ENCODE measurements around the gene ZNF644.
"Not testable (repeated sequence)": the region's sequence is repeated elsewhere in the genome, so short reads cannot be mapped to it uniquely, and the experiment has no call there.

The ZNF644 gene

DNA sequence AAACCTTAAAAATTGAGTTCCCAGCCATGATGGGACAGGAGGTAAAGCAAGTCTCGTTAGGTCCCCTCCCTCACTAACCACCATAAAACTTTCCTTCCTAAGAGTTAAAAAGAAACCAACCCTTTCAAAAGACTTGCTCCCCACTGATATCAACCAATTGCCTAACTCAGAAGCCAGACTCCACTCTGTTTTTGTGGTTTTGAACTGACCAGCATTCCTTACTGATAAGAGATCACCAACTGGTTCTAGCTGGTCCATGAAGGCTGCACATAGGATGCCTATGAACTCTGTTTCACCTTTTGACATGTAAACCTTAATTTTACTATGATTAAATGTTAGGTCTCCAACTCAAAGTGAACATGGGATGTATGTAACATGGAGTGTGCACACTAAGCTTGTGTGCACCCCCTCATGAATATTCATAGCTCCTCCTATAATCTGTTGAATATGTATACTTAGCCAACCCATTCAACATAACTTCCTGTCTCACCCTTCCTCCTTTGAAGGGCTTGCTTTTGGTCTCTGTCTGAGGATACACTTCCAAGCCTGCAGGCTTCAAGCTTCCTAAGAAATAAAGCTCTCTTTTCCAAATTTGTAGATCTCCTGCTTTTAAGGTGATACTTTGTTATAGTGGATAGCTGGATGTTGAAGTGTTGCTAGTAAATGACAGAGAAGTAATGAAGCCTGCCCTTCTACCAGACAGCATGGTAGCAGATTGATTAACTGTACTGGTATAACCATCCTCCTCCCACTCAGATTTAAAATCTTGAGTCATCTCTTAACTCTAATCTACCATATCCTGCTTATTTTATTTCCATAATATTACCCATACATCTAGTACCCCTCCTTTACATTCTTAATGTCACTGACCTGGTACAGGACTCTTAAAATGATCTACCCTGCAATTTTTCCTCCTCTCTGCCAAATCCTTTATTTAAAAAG is 95.6 kb downstream of the ZNF644 start:
- DNase-seq (ENCODE audit: low read depth), result no peak

DNA sequence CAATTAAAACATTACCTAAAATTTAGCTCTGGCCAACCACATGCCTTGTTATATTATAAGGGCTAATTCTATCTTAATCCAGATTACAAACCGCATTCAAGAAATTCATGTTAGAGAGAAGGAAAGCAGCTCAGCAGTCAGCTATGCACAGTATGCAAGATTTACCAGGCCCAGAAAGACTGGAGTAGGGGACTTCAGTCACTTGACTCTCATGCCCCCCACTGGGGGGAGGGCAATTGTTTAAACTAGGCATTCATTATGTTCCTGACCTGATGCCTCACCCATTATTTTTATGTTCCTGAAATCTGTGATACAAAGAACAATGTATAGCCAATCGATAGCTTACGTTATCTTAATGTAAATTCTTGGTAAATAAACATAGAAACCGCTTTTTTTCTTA is 96.9 kb downstream of the ZNF644 start:
- no peak for DNase-seq (ENCODE audit: low read depth)

DNA sequence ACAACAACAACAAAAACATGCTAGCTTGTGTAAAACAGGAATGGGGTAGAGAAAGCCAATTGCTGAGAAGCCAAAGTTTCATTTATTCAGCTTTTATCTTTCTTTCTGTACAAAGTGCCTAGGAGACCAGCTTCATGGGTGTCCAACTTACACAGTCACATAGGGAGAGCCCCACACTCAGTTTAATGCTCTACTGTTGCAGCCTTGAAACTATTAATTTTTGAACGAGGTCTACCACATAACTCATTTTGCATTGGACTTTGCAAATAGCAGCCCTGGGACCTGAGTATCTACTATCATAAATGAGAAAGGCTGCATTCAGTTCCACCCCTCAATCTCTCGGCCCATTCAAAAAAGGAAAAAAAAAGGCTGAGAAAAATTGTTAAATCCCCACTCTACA is 98.8 kb downstream of the ZNF644 start:
- DNase-seq (ENCODE audit: low read depth), result no peak

DNA sequence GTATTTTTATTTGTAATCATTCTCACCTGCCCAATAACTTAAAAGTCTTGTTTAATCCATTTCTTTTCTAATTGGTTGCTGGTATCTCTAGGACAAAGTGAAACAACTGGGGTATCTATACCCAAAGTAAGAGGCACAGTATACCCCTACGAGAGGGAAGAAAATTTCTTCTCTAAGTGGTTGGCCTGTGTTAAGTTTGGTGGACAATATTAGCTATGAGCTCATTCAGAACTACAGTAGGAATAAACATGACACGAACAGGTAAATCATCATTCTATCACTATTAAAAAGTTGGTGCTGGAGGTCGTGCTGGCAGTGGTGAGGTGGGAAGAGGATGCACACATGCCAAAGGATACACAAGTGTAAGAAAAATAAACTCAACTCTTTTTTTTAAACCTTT is 99.6 kb downstream of the ZNF644 start:
- no peak for DNase-seq (ENCODE audit: low read depth)

DNA sequence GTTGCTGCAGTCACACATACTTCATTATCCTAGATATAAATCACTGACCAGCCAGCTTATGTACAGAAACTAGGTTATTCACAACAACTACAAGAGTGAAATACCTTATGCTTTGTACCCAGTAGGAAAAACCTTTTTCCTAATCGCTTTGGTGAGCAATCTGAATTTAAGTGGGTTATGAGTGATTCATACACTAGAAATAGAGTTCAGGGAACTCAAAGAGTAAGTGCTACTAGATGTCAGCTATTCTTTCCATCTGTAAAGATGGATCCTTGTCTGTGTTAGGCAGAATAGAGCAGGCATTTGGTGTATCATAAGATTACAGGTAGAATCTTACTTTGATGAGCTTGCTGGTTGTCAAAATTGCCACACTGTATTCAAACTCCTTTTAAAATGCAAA is 101.9 kb downstream of the ZNF644 start:
- no peak for DNase-seq (ENCODE audit: low read depth)

DNA sequence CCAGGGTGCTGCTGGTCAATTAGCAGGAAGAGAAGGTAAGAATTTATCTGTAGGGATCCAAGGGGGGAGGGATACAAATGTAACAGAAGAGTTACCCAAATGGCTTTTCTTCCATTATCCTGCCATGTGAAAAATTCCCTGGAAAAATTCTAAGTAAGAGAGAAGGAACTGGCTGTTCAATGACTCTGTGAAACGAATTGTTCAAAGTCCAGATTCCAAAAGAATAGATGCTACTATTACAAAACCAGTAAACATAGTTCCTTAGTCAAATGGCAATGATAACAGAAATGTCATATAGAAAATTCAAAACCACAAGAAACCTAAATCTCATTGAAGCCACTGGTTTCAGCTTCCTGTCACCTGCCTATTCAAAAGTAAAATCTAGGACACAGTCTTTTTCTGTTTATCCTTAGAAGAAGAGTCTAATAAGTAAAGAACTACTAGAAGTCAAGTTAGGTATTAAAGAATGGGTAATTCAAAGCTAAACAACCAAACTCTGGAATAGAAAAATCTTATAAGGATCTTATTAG is 102.6 kb downstream of the ZNF644 start:
- DNase-seq (ENCODE audit: low read depth), result no peak

DNA sequence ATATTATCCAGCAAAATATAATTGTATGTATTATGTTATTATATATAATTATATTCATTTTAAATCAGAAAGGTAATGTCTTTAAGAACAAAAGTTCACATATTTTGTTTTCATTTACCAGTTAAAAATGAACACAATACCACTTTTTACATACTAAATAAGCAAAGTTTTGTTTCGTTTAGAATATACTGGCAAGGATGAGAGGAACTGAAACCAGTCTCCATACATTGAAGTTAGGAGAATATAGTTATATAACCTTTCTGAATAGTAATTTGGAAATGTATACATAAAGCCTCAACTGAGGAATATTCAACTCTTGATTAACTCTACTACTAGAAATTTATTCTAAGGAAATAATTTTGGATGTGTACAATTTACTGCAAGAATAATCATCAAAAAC is 110.5 kb downstream of the ZNF644 start:
- DNase-seq (ENCODE audit: low read depth), result no peak

DNA sequence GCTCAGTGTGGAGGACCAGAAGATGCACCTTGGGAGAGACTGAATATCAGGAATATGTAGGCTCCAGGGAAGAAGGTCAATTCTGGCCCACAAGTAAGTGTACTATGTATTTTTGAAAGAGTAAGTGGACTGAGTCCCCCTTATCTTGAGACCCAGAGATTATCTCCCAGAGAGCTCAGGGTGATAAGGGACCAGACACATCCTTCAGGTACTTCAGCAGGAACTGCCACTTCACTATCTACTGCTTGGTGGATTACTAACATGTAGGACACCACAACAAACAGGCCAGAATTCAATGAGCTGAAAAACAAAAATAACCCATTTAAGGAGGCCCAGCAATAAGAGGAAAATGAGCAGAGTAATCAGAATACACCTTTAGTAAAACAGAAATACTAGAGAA is 119.2 kb downstream of the ZNF644 start:
- no peak for DNase-seq (ENCODE audit: low read depth)

DNA sequence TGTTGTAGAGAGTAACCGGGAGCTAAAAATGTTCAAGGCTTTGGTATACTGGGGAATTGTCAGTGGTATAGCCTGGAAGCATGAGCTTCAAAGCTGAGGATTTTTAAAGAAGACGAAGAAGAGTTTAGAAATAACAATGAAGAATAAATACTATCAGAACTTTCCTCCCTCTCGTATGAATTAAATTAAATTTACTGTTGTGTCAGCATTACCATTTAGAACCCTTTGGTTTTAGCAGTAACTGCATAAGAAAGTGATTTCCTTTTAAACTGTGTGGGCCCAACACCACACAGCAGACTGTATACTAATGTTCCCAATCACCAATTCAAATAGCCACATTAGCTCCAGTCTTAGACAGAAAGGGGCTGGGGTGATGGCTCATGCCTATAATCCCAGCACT is 122.6 kb downstream of the ZNF644 start:
- DNase-seq (ENCODE audit: low read depth), result no peak

DNA sequence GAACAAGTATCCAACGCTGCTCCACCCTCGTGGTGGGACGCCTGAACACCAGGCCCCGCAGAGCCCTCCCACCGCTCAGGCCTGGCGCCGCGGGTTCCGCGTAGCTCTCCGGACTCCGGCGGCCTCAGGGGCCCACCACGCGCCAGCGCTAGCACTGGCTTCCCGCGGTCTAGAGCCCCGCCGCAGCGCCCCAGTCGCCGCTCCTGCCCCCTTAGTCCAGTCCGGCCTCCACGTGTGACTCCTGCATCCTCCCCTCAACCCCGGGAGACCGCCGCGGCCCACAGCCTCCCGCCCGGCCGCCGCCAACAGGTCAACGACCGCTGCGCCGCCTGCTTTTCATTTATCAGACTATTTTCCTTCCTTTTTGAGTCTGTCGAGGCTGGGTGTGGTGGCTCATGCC is 128.2 kb downstream of the ZNF644 start:
- not testable (repeated sequence) for DNase-seq (ENCODE audit: low read depth)

DNA sequence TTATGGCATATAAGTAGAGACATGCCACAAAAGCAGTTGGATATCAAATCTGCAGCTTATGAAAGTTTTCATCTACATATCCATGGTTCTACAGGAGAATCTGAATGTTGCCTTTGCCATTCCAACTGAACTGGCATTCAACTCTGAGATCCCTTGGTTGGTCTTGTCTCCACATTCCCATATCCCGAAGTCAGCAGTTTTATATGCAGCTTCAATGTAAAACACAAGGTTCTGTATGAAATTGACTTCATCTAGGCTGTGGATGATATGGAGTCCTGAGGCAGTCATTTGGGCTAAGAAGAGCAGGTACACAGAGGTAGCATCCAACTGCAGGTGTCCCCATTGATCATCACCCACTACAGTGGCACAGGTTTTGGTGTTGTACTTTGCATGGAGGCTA is 129.0 kb downstream of the ZNF644 start:
- DNase-seq (ENCODE audit: low read depth), result not testable (repeated sequence)

DNA sequence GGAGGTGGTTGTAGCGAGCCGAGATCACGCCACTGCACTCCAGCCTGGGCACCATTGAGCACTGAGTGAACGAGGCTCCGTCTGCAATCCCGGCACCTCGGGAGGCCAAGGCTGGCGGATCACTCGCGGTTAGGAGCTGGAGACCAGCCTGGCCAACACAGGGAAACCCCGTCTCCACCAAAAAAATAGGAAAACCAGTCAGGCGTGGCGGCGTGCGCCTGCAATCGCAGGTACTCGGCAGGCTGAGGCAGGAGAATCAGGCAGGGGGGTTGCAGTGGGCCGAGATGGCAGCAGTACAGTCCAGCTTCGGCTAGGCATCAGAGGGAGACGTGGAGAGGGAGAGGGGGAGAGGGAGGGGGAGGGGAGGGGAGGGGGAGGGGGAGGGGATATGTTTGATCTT is 129.6 kb downstream of the ZNF644 start:
- not testable (repeated sequence) for DNase-seq (ENCODE audit: low read depth)

DNA sequence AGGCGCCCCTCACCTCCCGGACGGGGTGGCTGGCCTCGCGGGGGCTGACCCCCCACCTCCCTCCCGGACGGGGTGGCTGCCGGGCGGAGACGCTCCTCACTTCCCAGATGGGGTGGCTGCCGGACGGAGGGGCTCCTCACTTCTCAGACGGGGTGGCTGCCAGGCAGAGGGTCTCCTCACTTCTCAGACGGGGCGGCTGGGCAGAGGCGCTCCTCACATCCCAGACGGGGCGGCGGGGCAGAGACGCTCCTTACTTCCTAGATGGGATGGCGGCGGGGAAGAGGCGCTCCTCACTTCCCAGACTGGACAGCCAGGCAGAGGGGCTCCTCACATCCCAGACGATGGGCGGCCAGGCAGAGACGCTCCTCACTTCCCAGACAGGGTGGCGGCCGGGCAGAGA is 130.1 kb downstream of the ZNF644 start:
- DNase-seq (ENCODE audit: low read depth), result not testable (repeated sequence)

DNA sequence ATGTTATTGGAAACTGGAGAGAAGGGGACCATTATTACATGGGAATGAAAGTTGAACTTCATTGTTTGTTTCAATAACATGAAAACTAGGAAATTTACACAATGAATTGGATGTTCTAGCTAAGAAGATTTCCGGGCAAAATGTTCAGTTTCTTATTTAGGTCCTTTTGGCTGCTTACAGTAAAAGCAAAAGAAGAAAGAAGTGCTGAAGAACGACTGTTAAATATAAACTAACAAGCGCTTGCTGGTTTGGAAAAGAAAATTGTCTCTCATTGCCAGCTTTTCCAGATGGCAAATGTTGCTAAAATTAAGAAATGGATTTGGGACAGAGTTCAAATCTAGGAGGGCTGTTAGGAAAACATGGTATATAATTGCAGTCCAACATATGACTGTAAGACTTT is 139.6 kb downstream of the ZNF644 start:
- no peak for DNase-seq (ENCODE audit: low read depth)

DNA sequence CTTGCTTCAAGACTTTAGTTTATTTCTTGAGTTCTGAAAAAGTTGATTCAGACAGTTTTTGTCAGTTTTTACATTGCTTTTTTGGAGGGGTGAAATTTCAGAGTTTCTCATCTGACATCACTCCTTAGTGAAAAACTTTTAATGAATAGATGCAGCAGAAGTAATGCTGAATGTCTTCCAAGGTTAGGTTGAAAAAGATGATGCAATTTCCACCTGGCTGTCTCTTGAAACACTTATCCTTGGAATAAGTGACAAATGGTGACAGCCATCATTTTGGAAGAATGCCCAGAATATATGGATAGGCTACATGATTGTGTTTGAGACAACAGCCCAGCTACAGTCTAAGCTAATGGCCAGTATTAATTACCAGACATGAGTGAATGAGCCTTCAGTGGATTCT is 140.8 kb downstream of the ZNF644 start:
- no peak for DNase-seq (ENCODE audit: low read depth)

DNA sequence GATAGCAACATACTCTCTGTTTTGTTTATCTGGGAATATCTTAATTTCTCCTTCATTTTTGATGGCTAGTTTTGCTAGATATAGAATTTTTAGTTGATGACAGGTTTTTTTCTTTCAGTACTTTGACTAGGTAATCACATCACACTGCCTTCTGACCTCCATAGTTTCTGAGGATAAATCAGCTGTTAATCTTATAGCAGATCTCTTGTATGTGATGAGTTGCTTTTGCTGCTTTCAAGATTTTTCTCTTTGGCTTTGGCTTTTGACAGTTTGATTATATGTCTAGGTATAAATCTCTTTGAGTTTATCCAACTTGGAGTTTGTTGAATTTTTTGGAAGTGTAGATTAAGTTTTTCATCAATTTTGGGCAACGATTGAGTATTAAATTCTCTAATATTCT is 142.6 kb downstream of the ZNF644 start:
- DNase-seq (ENCODE audit: low read depth), result no peak

DNA sequence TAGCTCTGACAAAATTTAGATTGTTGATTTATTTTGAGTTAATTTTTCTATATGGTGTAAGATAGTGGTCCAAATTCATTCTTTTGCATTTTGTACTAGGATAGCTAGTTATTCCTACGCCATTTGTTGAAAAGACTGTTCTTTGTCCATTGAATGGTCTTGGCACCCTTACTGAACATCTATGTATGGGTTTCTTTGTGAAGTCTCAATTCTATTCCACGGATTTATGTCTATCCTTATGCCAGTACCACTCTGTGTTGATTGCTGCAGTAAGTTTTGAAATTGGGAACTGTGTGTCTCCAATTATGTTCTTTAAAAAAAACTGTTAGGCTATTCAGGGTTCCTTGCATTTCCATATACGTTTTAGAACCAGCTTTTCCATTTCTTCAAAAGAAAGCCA is 145.7 kb downstream of the ZNF644 start:
- no peak for DNase-seq (ENCODE audit: low read depth)

All from stimulated activated CD8-positive, alpha-beta memory T cell treated with anti-CD3 and anti-CD28 coated beads, Interleukin-15, amount 100 ng/mL, for 24 hours (primary cell).